NCI-H774 (cell line): Measurements from ENCODE around the gene PDIK1L.
"Not testable (repeated sequence)": the region's sequence is repeated elsewhere in the genome, so short reads cannot be mapped to it uniquely, and the experiment has no call there.

Experiments
- DNase-seq: peaks from one replicate; lab custom pipeline; 2025; lab: John Stamatoyannopoulos, UW

The PDIK1L gene

DNA sequence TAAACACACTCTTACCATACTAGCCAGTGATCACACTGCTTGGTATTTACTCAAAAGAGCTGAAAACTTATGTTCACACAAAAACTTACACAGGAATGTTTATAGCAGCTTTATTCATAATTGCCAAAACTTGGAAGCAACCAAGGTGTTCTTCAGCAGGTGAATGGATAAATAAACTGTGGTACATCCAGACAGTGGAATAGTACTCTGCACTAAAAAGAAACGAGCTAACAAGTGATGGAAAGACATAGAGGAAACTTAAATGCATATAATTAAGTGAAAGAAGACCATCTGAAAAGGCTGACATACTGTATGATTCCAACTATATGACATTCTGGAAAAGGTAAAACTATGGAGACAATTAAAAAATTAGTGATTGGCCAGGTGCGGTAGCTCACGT is 20.7 kb upstream of the PDIK1L start:
- DNase-seq, result no peak

DNA sequence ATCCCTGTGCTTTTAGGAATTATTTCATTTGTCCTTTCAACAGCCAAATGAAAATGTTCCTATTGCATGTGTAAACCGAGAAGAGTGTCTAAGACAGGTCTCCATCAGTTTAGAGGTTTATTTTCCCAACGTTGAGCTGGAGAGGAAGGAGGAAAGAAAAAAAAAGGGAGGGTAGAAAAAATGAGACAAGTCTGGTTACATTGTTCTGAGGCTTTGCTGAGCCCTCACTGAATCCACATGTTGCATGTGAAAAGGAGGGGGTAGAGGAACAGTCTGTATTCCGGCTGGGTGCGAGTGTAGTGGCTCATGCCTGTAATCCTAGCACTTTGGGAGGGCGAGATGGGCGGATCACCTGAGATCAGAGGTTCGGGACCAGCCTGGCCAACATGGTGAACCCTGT is 19.2 kb upstream of the PDIK1L start:
- DNase-seq, result no peak

DNA sequence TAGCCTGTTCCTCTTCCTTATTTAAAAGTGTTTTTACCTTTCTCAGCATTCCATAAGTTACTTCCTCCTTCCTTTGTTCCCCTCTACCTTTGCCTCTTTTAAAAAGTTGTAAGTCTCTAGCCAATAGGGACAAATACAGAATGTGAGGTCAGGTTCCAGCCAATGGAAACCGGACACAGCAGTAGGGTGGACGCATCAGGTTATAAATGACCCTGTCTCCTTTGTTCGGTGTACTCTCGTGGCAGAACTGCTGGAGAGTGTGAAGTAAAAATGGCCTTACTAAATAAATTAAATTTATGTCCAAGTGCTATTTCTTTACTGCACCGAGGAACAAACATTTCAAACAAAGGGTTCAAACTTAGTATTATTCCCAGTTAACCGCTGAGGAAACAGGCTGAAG is 18.1 kb upstream of the PDIK1L start:
- not testable (repeated sequence) for DNase-seq

DNA sequence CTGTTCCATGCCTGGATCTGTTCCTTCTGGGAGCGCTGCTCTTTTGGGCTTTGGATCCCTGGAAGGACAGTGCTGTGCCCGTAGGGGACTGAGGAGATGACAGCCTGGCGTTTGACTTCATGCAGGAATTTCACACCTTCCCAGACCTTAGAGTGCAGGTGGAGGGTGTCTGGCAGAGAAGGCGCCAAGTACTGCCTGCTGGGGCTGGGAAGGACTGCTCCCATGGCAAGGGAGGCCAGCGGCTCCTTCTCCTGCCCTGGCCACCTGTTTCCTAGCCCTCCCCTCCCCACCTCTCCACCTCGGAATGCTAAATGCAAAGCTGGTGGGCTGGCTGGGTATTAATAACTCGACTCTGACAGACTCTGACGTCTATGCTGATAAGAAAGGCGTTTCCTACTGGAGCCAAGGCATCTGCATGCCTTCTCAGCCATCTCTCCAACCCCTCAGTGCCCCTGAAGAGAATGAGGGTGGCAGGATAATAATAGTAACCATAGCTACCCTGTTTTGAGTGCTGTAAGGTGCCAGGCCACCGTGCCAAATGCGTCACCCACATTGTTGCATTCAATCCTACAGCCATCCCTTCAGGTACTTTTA is 17.5 kb upstream of the PDIK1L start:
- DNase-seq, result no peak

DNA sequence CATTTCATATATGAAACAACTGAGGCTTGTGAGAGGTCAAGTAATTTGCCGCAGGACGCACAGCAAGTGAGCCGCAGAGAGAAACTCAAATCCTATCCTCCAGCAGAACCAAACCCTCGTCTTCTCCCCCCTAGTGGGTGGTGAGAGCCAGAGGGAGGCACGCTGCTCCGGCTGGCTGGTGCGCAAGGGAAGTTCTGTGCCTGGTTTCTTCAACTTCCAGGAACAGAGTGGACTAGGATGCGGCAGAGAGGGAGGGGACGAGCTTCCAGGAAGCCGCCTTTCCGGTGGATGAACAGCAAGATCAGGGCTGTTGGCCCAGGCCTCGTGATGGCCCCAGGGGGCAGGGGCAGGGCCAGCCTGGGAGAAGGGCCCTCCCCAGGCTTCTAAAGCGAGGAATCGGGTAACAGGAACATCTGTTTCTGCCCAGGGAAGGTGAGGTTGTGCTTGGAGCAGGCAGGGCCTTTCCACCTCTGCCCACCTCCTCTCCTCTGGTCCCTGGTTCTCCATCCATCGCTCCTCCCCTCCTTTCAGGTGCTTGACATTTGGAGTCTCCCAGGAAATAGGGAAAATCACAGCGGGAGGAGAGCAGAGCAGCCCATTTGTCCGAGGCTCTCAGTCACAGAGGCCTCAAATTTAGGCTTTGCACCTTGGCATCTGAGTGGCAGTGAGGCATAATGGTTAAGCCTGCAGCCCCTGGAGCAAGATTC is 16.8 kb upstream of the PDIK1L start:
- DNase-seq, result no peak

DNA sequence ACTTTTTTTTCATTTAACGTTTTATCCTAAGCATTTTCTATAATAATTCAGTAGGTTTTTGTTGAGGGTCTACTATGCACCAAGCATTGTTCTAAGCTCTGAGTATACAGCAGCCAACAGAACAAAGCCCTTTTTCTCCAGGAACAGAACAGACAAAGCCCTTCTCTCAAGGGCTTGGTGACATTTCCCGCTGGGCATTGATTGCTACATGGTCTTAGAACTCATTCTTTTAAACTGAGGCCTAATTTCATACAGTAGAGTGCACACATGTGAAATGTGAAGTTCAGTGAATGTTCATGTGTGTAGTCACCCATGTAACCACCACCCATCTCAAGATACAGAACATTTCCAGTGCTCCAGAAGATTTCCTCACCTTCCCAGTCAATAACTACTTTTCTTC is 15.2 kb upstream of the PDIK1L start:
- no peak for DNase-seq

DNA sequence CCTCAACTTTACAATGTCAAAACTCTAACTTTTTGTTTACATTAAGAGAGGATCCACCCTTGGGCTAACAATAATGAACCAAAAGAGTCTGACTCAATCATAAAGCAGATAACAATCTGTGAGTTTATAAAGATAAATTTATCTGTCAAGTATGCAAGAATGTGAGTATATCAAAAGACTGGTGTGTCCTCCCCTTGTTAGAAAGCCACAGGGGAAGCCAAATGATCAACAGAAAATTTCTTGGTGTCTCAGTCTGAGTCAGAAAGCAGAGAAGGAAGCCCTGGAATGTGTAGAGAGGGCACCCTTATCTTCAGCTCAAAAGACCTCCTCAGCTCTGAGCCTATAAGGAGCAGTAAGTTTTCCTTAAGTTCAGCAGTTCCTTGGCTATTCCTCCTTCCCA is 13.9 kb upstream of the PDIK1L start:
- no peak for DNase-seq

DNA sequence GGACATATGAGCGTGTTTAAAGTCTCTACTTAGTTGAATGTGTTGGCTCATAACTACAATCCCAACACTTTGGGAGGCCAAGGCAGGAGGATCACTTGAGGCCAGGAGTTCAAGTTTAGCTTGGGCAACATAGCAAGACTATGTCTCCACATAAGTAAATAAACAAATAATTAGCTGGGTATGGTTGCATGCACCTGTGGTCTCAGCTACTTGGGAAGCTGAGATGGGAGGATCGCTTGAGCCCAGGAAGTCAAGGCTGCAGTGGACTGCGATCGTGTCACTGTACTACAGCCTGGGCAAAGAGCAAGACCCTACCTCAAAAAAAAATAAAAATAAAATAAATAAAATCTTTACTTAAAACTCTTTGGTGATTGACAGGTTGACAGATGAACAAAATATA is 13.0 kb upstream of the PDIK1L start:
- DNase-seq, result no peak

DNA sequence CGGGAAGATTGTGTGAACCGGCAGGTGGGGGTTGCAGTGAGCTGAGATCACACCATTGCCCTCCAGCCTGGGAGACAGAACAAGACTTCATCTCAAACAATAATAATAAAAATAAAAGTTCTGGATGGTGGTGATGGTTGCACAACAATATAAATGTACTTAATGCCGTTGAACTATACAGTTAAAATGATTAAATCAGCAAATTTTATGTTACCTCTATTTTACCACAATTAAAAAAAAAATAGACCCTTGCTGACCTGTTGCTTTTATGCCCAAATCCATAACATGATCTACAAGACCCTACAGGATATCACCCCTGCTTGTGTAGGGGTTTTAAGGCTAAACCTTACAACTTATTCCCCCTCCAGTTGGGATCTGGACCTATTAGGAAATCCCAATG is 11.8 kb upstream of the PDIK1L start:
- no peak for DNase-seq

DNA sequence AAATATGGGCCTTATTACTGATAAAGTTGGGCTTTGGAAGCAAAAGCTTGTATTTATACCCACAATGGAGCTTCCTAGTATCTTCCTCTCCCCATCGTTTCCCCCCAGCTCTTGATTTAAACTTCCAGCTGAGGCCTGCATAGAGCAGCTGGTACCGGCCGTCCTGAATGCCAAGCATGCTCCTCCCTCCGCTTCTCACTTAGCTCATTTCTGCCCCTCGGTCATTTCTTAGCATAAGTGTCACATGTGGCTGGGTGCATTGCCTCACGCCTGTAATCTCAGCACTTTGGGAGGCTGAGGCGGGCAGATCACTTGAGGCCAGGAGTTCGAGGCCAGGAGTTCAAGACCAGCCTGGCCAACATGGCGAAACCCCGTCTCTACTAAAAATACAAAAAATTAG is 11.4 kb upstream of the PDIK1L start:
- not testable (repeated sequence) for DNase-seq

DNA sequence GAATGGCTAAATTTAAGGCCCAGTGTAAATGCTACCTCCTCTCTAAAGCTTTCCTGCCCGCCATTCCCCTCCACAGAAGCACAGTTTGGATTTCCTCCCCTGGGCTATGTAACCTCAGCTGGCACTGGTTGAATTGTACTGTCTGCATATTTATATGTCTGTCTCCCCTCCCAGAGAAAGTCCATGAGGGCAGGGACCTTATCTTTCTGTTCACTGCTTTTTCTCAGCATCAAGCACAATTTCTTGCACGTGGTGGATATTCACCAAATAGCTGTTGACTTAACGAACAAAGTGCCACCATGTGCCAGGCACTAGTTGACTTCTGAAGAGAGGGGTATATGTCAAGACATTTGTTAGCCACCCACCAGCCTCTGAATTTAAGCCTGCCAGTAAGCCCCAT is 9.5 kb upstream of the PDIK1L start:
- no peak for DNase-seq

DNA sequence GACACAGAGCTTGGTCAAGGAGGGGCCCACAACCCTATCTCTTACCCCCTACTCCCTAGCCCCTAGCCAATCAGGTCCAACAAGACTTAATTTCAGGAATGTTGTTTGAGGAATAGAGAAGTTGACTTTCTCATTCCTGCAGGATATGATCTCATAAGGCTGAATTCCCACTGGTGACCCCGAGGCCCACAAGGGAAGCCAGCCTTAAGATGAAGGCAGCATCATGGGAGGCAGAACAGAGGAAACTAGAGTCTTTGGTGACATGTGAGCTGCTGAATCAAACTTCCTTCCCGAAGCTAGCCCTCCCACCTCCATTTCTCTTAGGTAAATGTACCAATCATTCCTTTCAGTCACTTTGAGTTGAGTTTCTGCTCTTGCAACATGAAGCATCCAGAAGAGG is 9.1 kb upstream of the PDIK1L start:
- no peak for DNase-seq

DNA sequence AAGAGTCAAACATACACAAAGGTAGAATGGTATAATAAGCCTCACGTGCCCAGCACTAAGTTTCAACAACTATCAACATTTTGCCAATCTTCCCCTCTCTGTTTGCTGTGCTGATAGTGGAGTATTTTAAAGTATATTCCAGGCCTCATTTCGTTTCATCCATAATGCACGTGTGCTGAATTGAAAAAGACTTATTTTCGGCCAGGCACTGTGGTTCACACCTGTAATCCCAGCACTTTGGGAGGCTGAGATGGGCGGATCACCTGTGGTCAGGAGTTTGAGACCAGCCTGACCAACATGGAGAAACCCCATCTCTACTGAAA is 6.4 kb upstream of the PDIK1L start:
- not testable (repeated sequence) for DNase-seq

DNA sequence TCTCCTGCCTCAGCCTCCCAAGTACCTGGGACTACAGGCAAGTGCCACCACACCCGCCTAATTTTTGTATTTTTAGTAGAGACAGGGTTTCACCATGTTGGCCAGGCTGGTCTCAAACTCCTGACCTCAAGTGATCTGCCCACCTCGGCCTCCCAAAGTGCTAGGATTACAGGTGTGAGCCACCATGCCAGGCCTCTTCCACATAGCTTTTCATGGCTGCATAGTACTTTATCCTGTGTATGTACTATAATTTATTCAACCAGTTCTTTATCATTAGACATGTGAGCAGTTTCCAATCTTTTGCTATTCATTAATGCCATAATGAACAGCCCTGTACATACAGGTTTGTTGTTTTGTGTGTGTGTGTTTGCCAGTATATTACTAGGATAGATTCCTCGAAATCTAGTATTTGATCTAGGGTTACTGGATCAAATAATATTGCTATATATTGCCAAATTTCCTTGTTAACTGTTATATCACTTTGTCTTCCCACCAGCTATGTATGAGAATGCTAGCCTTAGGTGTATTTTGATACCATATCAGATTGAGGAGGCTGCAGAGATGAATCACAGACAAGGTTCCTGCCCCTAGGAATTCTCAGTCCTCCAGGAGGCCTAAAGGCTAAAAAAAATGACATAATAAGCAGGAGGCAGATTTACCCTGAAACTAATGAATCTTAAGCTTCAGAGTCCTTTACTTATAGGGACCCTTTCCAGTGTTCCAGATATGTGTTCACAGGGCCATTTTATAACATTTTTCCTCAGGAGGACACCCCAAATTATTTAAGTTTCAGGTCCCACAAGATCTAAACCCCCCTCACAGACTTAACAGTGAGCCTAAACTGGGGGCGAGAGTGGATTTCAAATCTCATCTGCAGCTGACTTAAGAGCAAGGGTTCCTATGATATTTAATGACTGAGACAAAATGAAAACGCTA is 2.1 kb upstream of the PDIK1L start:
- DNase-seq, result no peak

DNA sequence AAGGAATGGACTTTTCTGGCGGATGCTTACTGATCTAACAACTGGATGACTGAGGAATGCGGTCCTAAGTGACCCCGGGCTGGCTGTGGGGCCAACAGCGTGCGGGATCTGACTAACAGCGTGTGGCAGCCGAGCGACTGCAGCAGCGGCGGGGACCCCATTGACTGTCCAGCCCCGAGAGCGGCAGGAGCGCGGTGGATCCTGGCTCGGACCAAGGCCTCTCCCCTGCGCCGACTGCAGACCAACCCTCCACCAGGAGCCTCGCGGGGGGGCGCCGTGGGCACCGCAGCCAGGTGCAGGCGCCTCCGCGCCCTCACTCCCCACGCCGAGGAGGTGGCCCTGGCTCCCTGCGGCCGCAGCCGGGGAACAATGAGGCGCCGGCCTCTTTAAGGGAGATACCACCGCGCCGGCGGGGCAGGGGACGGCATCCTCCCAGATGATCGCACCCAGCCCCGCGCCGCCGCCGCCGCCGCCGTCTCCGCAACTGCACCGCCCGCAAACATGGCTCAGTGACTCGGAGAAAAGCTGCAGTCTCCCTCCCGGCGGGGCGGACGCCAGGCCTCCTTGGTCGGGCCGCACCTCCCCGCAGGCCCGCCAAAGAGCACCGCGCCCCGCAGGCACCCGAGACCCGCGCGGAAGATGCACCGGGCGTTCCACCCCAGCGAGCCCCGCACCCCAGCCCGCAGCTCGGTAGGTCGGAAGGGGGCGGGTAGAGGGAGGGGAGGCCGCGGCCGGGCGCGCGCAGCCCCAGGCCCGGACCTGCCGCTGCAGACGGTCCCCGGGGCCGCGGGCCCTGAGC is 694 bp upstream of the PDIK1L start:
- peak; percentile 19 for DNase-seq

DNA sequence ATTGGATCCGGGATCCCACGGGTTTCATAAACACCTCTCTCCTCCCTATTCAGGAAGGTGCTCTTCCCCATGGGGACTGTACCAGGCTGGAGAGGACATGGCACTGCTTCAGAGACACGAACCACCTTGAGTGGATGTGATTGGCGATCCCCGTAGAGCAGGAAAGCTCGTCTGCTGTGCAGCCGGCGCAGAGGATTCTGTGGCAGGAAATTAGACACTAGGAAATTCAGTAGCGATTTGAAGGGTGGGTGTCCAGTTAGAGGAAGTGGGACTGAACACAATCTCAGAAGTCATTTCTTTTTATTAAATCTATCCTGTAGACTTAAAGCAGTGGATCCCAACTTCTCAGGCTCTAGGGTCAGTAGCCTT is 767 bp downstream of the PDIK1L start:
- DNase-seq, result no peak

DNA sequence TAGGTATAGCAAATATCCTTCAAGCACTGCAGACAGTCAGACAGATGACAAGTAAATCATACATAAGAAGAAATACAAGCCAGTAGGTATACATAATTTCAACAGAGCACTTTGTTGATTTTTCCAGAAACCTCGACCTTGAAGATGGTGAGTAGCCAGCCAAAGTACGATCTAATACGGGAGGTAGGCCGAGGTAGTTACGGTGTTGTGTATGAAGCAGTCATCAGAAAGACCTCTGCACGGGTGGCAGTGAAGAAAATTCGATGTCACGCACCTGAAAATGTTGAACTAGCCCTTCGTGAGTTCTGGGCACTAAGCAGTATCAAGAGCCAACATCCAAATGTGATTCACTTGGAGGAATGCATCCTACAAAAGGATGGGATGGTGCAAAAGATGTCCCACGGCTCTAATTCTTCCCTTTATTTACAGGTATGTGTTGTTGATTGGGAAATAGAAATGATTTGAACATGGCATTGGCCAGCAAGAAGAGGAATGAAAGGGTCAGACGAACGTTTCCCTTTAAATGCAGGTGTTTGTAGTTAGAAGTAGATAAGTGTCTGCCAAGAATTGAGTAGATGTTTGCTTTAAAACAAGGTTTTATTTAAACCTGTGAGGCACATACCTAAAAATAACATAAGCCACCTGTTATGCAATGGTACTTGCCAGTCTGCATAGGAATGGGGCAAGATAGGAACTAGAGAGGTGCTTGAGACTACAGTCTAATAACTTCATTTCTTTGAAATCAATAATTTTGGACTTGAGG is 2.7 kb downstream of the PDIK1L start:
- no peak for DNase-seq

DNA sequence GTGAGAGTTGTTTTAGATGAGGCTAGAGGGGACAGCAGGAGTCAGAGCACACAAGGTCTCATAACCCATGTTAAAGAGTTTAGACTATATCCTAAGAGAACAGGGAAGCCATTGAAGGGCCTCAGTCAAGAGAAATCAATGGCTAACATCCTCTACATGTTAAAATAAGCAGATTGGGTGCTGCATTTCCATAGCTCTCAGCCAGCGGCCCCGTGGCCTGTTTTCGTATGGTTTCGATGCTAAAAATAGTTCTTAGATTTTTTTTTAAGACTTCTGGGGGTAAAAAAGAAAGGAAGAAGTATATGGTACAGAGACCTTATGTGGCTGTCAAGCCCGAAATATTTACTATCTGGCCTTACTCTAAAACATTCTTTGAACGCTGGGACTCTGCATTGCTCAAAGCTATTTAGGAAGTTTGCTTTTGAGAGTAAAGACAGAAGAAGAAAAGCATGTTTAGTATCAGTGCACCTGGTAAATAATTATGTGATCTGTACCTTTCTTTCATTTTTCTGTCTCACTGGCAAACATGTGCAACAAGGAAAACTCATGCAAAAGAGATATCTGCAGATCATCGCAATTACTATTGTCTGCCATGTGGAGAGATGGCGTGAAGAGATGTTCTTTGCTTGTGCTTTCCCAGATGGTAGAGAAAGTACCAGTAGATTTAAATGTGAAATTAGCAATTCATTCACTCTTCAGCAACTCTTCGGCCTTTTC is 8.4 kb downstream of the PDIK1L start:
- no peak for DNase-seq

DNA sequence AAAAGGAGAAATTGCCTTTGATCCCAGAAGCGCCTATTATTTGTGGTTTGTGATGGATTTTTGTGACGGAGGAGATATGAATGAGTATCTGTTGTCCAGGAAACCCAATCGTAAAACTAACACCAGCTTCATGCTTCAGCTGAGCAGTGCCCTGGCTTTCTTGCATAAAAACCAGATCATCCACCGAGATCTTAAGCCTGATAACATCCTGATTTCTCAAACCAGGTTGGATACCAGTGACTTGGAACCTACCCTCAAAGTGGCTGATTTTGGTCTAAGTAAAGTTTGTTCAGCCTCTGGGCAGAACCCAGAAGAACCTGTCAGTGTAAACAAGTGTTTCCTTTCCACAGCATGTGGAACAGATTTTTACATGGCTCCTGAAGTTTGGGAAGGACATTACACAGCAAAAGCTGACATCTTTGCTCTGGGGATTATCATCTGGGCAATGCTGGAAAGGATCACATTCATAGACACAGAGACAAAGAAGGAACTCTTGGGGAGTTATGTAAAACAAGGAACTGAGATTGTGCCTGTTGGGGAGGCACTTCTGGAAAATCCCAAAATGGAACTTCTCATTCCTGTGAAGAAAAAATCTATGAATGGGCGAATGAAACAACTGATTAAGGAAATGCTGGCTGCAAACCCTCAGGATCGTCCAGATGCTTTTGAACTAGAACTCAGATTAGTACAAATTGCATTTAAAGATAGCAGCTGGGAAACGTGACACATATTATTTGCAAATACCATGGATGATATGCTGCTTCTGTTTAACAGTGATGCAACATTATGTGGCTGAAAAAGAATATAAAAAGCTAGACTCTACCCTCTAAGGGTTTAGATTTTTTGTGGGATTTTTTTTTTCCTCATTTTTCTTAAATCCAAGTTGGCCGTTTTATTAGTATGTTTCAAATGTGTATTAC is 10.5 kb downstream of the PDIK1L start:
- no peak for DNase-seq
